ENCODE results near the gene FBLL1.

GRCh38 chr5:168527756-168528295 lies 1.3 kb upstream of the FBLL1 start:
- TF ChIP-seq CTCF (IDR thresholded peaks at IDR 0.05) (no peak), POLR2A (IDR thresholded peaks at IDR 0.05) (no peak)
